ENCODE data around the gene CRK.
A peak's percentile ranks its signal among the peaks of the same experiment; 100 is the strongest.

The CRK gene

DNA sequence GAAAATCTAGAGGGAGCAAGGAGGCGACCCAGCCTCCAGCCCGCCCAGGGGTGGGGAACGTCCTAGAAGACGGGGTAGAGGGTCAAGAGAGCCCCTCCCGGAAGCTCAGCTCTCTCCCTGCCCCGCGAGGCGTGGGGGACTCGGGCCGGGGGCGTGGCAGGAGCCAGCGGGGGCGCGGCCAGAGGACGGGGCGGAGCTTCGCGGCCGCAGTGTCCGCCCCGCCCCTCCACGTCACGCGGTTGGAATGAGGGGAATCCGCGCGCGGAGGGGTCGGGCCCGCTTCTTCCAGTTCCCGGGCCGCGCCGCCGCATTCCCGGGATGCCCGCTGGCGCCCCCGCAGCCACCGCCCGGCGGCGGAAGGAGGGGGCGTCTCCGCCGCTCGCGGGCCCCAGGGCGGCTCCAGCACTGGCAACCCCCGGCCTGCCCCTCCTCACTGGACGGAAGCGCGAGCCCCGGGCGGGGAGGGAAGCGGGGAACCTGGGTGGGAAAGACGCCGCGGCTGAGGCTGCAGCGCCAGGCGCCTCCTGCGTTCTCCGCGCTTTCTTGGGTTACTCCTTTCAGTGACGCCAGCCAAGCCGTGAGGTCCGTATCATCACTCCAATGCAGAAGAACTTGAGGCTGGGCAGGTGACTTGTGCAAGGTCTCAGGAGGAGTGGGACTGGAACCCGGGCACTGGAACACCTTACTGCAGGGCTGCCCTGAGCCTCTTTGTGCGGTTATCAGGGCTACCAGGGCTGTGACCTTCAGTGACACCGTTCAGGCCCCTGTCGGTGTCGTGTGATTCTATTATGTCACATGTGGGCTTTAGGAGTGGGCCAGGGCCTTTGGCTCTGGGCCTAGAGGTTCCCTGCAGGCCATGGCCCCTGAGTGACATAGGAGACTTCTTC is 32.1 kb upstream of the CRK start:
- in situ Hi-C loops (cut with MboI; ENCODE audit: low pct_unique_long_range_greater_than_20kb, low sequenced_read_pairs) = no loop called here

DNA sequence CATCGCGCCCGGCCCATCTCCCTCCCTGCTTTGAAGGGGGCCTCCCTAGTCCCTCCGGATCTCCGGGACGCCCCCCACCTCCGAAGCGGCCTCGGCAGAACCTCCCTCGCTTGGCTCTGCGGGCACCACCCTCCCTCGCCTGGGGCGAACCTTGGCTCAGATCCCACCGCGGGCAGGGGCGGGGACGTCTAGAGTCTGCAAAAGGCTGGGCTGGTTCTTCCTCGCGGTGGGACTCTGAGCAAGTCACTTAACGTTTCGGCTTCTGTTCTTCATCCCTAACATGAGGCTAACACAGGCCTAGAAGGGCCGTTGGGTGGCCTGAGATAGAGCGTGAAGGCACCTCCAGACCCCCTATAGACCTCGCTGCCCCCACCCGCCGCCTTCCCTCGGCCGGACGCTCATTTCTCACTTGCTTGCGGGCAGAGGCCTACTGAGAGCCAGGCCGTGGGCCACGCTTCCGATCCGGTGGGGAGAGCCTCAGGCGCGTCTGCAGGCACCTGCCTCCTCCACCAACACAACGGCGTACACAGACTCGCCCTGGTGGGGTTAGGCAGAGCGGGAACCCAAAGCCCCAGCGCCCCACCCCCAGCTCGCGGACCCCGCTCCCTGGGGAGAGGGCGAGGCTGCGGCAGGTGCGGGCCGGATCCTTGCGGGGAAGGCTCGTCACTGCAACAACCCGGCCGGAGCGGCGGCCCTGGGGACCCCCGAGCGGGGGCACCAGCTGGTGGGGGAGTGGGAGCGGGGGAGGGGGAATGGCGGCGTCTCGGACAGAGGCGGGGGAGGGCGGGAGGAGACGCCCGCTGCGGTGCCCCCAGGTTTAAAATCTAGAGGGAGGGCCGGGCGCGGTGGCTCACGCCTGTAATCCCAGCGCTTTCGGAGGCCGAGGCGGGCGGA is 31.0 kb upstream of the CRK start:
- no peak for DNase-seq
- in situ Hi-C loops (cut with MboI; ENCODE audit: low pct_unique_long_range_greater_than_20kb, low sequenced_read_pairs) = no loop called here

More for the DNA sequence above, 32.1 kb upstream of the CRK start:
- DNase-seq = no peak

DNA sequence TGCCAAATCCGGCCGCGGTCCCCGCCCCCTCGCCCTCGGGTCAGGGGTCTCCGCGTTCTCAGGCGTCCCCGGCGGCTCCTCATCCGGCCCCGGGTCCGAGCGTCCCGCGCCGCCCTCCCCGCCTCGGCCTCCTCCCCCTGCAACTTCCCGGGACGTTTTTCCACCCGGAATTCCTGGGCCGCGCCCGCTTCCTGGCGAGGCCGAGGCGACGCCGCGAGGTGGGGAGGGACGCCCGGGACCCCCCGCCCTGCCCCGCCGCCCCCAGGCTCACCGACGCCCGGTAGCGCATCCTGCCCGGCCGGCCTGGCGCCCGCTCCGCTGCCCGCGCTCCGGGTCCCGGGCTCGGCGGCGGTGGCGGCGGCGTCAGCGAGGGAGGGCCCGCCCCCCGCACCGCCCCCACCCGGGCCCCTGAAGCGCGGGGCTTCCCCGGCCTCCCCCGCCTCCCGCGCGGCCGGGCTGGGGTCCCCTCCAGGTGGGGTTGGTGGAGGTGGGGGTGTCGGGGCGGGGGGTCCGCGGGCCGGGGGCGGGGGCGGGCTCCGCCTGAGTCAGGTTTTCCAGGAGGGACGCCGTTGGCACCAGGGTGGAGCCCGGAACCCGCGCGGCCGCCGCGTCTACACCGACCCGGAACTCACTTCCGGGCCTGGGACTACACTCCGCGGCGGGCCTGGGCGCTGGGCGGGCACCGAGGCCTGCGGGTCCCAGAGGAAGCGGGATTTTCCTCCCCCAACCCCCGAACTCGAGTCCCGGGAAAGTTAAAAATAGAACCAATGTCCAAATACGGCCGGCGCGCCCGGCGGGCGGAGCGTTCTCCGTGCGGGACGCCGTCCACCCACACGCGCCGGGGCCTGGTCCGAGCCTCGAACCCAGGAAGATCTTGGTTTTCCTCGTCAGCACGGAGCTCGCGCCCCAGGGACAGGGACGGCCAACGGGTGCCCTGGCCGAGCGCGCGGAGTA is 29.7 kb upstream of the CRK start:
- DNase-seq = peak; percentile 34
- in situ Hi-C loops (cut with MboI; ENCODE audit: low pct_unique_long_range_greater_than_20kb, low sequenced_read_pairs) = no loop called here

DNA sequence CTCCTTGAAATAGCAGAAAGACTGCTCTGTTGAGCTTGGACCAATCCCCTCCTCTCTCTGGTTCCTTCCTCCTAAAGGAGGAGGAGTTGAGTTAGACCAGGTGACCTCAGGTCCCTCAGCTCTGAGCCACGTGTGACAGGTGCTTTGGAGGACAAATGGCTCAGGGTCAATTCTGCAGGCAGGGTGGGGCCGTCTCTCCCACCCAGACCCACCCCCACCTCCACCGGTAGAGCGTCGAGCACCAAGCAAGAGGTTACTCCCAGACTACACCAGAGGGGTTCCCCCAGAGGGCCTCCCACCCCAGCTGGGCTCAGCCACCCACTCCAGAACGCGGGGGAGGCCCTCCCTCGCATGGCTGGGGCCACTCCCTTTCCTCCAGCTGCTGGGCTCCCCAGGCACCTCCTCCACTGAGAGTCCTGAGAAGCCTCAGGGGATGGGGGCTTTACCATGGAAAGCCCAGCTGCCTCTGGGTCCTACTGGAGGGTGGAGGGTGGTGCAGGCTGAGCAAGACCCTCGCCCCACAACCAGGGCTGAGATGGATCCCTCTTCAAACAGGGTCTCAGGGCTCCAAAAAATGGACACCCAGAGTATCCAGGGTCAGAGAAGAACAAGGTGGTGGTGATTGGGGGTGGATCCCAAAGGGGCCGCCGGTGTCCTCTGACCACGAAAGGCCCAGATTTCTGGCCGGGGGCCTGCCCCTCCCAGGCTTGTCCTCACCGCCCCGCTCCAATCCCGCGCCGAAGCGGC is 28.8 kb upstream of the CRK start:
- in situ Hi-C loops (cut with MboI; ENCODE audit: low pct_unique_long_range_greater_than_20kb, low sequenced_read_pairs) = no loop called here
- DNase-seq = peak; percentile 72

DNA sequence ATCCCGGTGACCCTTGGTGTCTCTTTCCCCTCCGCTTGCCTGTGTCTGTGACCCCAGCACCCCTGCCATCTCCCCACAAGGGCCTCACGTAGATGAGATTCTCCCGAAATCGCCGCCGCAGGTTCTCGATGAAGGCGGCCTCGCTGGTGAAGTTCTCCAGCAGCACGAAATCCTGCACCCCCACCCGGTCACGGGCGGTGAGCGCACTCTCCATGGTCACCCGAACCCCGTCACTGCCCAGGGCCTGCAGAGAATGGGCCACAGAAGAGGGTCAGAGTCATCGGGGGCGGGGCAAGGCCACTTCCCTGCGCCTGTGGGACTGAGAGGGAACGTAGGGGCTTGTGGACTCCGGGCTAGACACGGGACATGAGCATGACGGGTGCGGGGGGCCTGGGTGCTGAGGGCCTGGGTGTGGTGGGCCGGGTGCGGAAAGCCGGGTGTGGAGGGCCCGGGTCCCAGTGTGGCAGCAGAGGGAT is 28.1 kb upstream of the CRK start:
- no peak for DNase-seq
- in situ Hi-C loops (cut with MboI; ENCODE audit: low pct_unique_long_range_greater_than_20kb, low sequenced_read_pairs) = no loop called here

DNA sequence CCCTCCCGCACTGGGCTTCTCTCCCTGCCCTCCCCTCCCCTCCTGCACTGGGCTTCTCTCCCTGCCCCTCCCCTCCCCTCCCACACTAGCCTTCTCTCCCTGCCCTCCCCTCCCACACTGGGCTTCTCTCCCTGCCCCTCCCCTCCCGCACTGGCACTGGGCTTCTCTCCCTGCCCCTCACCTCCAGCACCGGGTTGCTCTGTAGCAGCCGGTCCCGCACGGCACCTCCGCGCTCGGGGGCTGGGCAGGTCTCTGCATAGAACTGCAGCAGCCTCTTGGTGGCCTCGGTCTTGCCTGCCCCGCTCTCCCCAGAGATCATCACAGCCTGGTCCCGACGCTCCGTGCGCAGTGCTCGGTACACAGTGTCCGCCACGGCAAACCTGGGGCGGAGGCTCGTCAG is 26.6 kb upstream of the CRK start:
- in situ Hi-C loops (cut with MboI; ENCODE audit: low pct_unique_long_range_greater_than_20kb, low sequenced_read_pairs) = no loop called here
- DNase-seq = no peak

DNA sequence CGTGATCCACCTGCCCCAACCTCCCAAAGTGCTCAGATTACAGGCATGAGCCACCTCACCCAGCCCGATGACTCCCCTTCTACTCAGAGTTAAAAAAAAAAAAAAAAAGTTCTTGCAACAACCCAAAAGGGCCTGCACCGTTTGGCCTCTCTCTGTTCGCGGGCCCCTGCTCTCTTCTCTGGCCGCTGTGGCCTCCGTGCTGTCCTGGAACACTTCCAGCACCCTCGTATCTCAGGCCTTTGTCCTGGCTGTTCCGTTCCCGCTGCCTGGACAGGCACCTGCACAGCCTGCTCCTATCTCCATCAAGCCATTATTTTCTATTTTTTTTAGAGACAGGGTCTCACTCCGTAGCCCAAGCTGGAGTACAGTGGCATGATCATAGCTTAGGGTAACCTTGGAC is 25.7 kb upstream of the CRK start:
- in situ Hi-C loops (cut with MboI; ENCODE audit: low pct_unique_long_range_greater_than_20kb, low sequenced_read_pairs) = no loop called here
- DNase-seq = no peak

DNA sequence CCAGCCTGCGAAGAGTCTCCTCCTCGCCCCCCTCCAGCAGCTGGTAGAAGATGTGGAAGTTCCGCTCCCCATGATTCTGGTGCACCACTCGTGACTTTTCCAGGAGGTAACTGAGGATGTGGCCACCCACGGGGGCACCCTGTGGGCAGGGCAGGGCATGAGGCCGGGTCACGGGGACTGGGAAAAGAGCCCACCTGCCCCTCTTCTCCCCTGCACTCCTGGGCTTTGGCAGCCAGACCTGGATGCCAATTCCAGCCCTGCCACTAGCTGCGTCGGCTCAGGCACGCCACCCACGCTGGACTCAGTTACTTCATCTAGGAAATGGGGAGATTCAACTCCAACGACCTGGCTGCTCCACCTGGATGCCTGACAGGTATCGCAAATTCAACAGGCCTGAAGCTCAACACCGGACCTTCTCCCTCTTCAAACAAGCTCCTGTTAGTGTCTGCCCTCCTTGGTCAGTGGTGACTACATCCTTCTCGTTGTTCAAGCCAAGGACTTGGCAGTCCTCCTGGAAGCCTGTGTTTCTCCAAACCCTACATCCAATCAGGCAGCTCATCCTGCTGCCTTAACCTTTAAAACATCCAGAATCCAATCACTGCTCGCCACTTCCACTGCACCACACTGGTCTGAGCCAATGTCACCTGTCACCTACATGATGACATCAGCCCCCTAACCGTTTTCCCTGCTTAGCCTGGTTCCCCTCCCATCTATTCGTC is 24.9 kb upstream of the CRK start:
- DNase-seq = no peak
- in situ Hi-C loops (cut with MboI; ENCODE audit: low pct_unique_long_range_greater_than_20kb, low sequenced_read_pairs) = no loop called here

DNA sequence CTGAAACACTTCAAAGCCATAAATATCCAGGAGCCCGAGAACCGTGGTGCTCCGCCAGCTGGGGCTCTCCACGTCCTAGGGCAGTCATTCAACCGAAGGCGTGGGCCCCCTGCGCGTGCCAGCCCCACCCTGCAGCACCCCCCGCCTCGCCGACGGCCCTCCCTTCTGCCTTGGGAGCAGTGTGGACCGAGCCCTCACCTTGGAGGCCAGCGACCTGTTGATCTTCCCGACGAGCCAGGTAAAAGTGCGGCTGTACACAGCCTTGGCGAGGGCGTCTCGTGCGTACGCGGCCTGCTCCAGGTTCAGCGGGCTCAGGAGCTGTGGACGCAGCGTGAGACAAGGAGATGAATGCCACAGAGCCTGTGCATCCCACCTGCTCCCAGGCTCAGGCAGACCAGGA is 22.4 kb upstream of the CRK start:
- in situ Hi-C loops (cut with MboI; ENCODE audit: low pct_unique_long_range_greater_than_20kb, low sequenced_read_pairs) = no loop called here
- no peak for DNase-seq

DNA sequence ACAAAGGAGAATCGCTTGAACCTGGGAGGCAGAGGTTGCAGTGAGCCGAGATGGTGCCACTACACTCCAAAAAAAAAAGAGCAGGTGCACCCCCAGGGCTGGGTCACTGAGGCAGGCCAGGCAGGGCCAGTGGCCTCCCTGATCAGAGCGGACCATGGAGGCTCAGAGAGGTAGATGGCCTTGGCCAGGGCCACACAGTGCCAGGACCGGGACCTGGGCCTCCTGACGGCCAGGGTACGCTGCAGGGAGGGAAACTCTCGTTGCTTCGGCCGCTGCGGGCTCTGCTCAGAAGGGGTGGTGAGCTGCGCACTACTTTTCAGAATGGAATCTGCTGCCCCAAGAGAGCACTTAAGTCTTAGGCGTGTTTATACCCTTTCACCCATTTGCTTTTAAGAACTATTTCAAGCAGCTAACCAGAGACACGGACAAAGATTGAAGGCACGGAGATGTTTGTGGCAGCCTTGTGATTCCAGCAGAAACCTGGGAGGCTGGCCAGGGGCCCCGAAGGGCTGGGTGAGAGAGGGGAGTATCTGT is 19.4 kb upstream of the CRK start:
- in situ Hi-C loops (cut with MboI; ENCODE audit: low pct_unique_long_range_greater_than_20kb, low sequenced_read_pairs) = no loop called here
- DNase-seq = no peak

DNA sequence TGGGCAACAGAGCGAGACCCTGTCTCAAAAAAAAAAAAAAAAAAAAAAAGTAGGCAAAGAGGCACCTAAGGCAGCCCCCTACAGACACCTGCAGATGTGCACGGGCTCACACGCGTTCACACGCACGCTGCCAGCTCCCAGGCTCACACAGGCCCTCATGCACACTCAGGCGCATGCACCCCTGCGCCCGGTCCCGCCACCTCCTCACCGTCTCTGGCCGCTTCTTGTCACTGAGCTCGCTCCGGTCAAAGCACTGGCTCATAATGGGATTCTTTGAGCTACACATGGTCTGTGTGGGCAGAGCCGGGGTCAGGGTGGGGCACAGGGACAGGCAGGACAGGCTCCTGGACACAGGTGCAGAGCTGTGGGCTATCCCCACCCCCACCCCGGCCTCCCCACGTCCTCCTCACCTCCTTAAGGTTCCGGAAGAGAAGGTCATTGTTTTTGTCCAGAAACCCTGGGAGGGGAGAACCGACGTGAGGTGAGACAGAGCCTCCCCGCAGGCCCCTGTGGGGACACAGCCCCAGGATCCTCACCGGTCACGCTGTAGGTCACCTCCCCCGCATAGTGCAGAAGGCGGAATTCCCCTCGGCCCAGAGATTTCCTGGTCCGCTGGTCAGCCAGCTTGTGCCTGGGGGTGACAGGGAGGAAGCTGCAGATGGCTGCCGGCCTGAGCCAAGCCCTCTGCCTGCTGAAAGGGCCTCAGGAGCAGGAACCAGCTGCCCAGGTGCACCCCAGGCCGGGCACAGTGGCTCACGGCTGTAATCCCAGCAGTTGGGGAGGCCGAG is 18.6 kb upstream of the CRK start:
- in situ Hi-C loops (cut with MboI; ENCODE audit: low pct_unique_long_range_greater_than_20kb, low sequenced_read_pairs) = no loop called here
- no peak for DNase-seq

DNA sequence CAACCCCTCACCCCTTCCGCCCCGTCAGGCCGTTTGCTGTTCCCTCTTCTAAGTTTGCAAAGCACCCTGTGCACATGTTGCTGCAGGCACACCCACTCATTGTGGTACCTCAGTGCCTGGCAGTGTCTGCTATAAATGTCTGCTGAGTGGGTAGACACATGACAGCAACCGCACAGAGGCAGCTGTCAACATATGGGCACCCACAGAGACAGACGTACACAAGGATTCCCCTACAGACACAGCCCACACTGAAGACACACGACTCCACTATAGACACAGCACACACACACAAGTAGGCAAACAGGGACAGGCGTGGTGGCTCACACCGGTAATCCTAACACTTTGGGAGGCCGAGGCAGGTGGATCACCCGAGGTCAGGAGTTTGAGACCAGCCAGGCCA is 17.8 kb upstream of the CRK start:
- no peak for DNase-seq
- in situ Hi-C loops (cut with MboI; ENCODE audit: low pct_unique_long_range_greater_than_20kb, low sequenced_read_pairs) = no loop called here

DNA sequence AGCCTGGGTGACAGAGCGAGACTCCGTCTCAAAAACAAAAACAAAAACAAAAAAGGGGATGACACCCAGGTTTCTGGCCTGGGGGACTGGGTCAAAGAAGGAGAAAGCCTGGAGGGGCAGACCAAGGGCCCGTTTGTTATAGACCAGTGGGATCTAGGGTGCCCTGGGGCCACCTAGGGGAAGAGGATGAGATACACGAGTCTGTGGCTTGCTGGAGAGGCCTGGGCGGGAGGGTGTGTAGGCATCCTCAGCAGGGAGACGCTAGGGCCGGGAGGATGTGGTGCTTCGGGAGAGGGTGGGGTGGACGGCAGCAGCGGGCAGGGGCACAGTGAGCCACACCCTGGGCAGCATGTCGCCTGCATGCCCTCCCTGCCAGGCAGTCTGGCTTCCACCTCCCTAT is 17.1 kb upstream of the CRK start:
- in situ Hi-C loops (cut with MboI; ENCODE audit: low pct_unique_long_range_greater_than_20kb, low sequenced_read_pairs) = no loop called here
- no peak for DNase-seq

DNA sequence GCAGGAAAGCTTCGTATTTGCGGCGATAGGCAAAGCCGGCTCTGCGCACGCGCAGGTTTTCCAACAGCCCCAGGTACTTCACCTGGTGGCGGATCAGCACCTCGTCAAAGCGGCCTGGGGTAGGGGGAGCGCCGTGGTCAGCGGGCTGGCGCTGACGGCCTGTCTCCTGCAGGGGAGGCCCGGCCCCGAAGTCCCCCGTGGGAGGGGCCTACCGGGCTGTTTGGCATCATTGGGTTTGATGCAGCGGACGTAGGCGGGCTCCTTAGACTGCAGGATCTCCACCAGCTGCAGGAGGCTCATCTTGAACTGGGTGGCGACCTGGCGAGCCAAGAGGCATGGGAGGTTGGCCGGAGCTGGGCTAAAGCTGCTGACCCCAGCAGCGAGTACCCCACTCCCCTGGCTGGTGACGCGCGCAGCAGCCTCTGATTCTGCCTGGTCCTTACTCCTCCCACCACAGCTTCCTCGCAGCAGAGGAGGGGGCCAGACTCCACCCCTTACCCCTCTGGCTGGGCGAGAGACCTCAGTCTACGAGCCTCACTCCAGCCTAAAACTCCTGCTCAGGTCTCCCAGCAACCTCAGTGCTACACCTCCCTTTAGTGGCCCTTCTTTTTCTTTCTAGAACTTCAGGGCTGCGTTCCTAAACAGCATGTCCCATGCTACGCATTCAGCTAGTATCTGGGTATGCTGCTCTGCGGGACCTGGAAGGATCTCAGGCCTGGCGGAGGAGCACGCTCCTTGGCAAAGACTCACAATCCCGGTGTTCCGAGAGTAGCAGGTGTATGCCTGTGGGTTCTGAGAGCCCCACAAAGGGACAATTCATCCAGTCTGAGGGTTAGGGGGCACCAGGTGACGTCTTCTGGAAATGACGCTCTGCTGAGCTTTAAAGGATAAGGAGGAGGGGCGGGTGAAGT is 16.1 kb upstream of the CRK start:
- no peak for DNase-seq
- in situ Hi-C loops (cut with MboI; ENCODE audit: low pct_unique_long_range_greater_than_20kb, low sequenced_read_pairs) = no loop called here

DNA sequence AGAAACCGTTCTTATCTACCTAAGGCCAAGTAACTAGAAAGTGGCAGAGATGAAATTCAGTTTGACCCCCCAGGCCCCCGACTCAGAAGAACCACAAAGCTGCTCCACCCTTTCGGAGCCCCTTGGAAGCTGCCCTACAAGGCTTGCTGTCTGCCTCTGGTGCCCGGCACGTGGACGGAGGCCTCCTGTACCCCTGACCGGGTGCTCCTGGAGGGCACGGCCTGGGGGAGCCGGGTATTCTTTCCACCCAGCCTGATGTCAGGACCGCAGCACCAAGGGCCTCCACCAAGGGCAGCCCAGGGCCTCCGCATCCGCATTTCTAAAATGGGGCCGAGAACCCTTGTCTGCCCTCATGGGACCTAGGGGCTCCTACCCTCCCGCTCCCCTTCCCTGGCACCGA is 15.5 kb upstream of the CRK start:
- in situ Hi-C loops (cut with MboI; ENCODE audit: low pct_unique_long_range_greater_than_20kb, low sequenced_read_pairs) = no loop called here
- DNase-seq = no peak
